Panc1 (cell line): ENCODE data around the gene CELF6. TPM values are rescaled to one million over a fixed set of nuclear protein-coding genes. Genes with fewer than 3 reads are reported as not detected.

Experiments
- ATAC-seq: fragments of 200-7000 bp; cut with Tn5 transposase; 2 replicates; pipeline ENCODE4 v1.9.1; 2020; ENCODE audit warnings: mild to moderate bottlenecking, moderate library complexity
- BruUV-seq: library from RNA; stranded (reverse); fragments of 400-500 nt; replicated peaks from 2 replicates; lab custom pipeline; 2021; lab: Mats Ljungman, UMichigan
- CTCF ChIA-PET: fragments of 300-600 bp; sonication (Branson Sonifier 250); formaldehyde crosslinking; loops from one replicate; lab custom pipeline; 2022; ENCODE audit warnings: antibody characterized with exemption; lab: Charles Lee
- POLR2A ChIA-PET: fragments of 300-600 bp; sonication (Branson Sonifier 250); formaldehyde crosslinking; loops from one replicate; lab custom pipeline; 2022; ENCODE audit warnings: antibody characterized with exemption; lab: Charles Lee
- DNase-seq: peaks from one replicate; pipeline ENCODE4 v3.0.0-alpha.2; 2010; ENCODE audit warnings: low read depth, low spot score
- H3K27ac ChIP-seq: 2 replicates; pipeline ENCODE4 v1.5.1; 2011; ENCODE audit warnings: mild to moderate bottlenecking, low read length, inconsistent platforms
- H3K27me3 ChIP-seq: fragments of 200-500 bp; sonication (Bioruptor generic); 2 replicates; pipeline ENCODE4 v1.6.0; 2014; ENCODE audit warnings: low read length, inconsistent platforms; ENCODE audit not compliant: control insufficient read depth, insufficient read depth
- H3K36me3 ChIP-seq: fragments of 200-500 bp; sonication (Bioruptor generic); 2 replicates; pipeline ENCODE4 v1.5.1; 2014; ENCODE audit warnings: inconsistent platforms, mild to moderate bottlenecking, low read length, moderate library complexity; ENCODE audit not compliant: control insufficient read depth, insufficient read depth
- H3K4me1 ChIP-seq: 2 replicates; pipeline ENCODE4 v1.5.1; 2011; ENCODE audit warnings: inconsistent platforms, mild to moderate bottlenecking, low read length, moderate library complexity; ENCODE audit not compliant: control insufficient read depth, insufficient read depth
- H3K4me3 ChIP-seq, 2 experiments: 2 replicates each; pipeline ENCODE4 v1.5.1; 2011 to 2012; ENCODE audit warnings: low read depth in 2 of 2, low read length in 2 of 2, mild to moderate bottlenecking in 2 of 2, inconsistent platforms in 1 of 2, moderate library complexity in 1 of 2
- H3K9me3 ChIP-seq: fragments of 200-500 bp; sonication (Bioruptor generic); 2 replicates; pipeline ENCODE4 v1.5.1; 2014; ENCODE audit warnings: low read depth, mild to moderate bottlenecking, inconsistent platforms, low read length, moderate library complexity; ENCODE audit not compliant: control insufficient read depth, insufficient read depth
- CTCF ChIP-seq: fragments of 450-650 bp; IDR thresholded peaks from 2 replicates; pipeline ENCODE4 v1.5.1; 2017; ENCODE audit warnings: mild to moderate bottlenecking
- POLR2AphosphoS5 ChIP-seq: IDR thresholded peaks from 2 replicates; pipeline ENCODE4 v1.6.1; 2012; ENCODE audit warnings: mild to moderate bottlenecking, low read depth, low read length, moderate library complexity
- REST ChIP-seq, 2 experiments: IDR thresholded peaks; 2 replicates each; pipeline ENCODE4 v1.6.1; 2011 to 2012; ENCODE audit warnings: low read depth in 2 of 2, control low read depth in 1 of 2, low read length in 1 of 2, mild to moderate bottlenecking in 1 of 2, moderate library complexity in 1 of 2; ENCODE audit not compliant: insufficient read depth in 1 of 2
- SIN3A ChIP-seq: IDR thresholded peaks from 2 replicates; pipeline ENCODE4 v1.6.1; 2012; ENCODE audit warnings: low read depth, mild to moderate bottlenecking, low read length, moderate library complexity, borderline replicate concordance; ENCODE audit not compliant: insufficient read depth
- TCF7L2 ChIP-seq: IDR thresholded peaks from 2 replicates; pipeline ENCODE4 v1.6.1; 2011; ENCODE audit warnings: mild to moderate bottlenecking, low read depth, low read length, inconsistent platforms
- in situ Hi-C: cut with HindIII; loops from 2 replicates; pipeline ENCODE4 v1.10.0; 2016; ENCODE audit warnings: low sequenced_read_pairs, low pct_unique_long_range_greater_than_20kb
- intact Hi-C: fragments of 100-400 bp; cut with micrococcal nuclease; formaldehyde crosslinking; loops from one replicate; pipeline ENCODE4 v1.10.0; 2022; ENCODE audit not compliant: unreplicated experiment
- total RNA-seq: library from RNA; stranded (reverse); gene quantifications from one replicate; pipeline ENCODE4 v1.2.1, GENCODE V29; 2021; ENCODE audit not compliant: unreplicated experiment

Gene CELF6
- total RNA-seq, 1 experiment from 2014 or later: not detected

- H3K27me3 ChIP-seq: no peaks in the 10 kb centered on the region
- ChIA-PET CTCF (no interaction called here), POLR2A (interaction anchor here (0.5 to 0.7 kb wide), 2 partner anchors 99 to 170 kb away, joined by 3 to 8 read pairs; no protein-coding TSS in a partner anchor)
- DNase-seq: no peak
- H3K4me1 ChIP-seq: no peaks in the 10 kb centered on the region
- peaks cover 6% of the 10 kb centered on the region; the same call in 1 of the 2 replicates for H3K36me3 ChIP-seq
- H3K27ac ChIP-seq: no peak overlapping the region
- intact Hi-C loops (no loop called here), in situ Hi-C loops (no loop called here)
- H3K9me3 ChIP-seq: no peaks in the 10 kb centered on the region
- H3K4me3 ChIP-seq: no peak overlapping the region
- ATAC-seq: no peak
- TF ChIP-seq CTCF: no peak
- no peak for TF ChIP-seq TCF7L2
- no peak for TF ChIP-seq SIN3A
- no peak for TF ChIP-seq REST (IDR thresholded peaks at IDR 0.05; ENCODE audit: insufficient read depth in 1 of 2, low read depth in 2 of 2, low read length in 1 of 2)
- no peak for TF ChIP-seq POLR2AphosphoS5
- BruUV-seq: no TSS peak
Measured at GRCh38 chr15:72354496-72354895, 34.5 kb upstream of the CELF6 start.

- H3K27me3 ChIP-seq: no peaks in the 10 kb centered on the region
- intact Hi-C loops (no loop called here), in situ Hi-C loops (no loop called here)
- POLR2A ChIA-PET: interaction anchor here (0.6 kb wide), 1 partner anchor 335 kb away, joined by 14 read pairs; no protein-coding TSS in a partner anchor
- H3K27ac ChIP-seq: no peak overlapping the region
- H3K36me3 ChIP-seq: peaks cover 9% of the 10 kb centered on the region; the same call in 1 of the 2 replicates
- no peak for ATAC-seq
- no peaks in the 10 kb centered on the region for H3K4me1 ChIP-seq
- H3K4me3 ChIP-seq: no peak overlapping the region
- no peak for DNase-seq
- CTCF ChIA-PET: no interaction called here
- BruUV-seq: no TSS peak
- no peak for TF ChIP-seq SIN3A
- no peaks in the 10 kb centered on the region for H3K9me3 ChIP-seq
Measured at GRCh38 chr15:72353266-72353665, 33.3 kb upstream of the CELF6 start.

- H3K36me3 ChIP-seq: peaks cover 8% of the 10 kb centered on the region; the same call in 1 of the 2 replicates
- H3K27me3 ChIP-seq: no peaks in the 10 kb centered on the region
- in situ Hi-C loops: no loop called here
- intact Hi-C loops: no loop called here
- ATAC-seq: no peak
- DNase-seq: no peak
- CTCF ChIA-PET: no interaction called here
- BruUV-seq: no TSS peak
- H3K4me3 ChIP-seq: no peak overlapping the region
- POLR2A ChIA-PET: no interaction called here
- TF ChIP-seq TCF7L2: no peak
- H3K4me1 ChIP-seq: no peaks in the 10 kb centered on the region
- no peak overlapping the region for H3K27ac ChIP-seq
- H3K9me3 ChIP-seq: no peaks in the 10 kb centered on the region
Measured at GRCh38 chr15:72345806-72346205, 25.8 kb upstream of the CELF6 start.
